DMS114 treated with DMSO at 0.1 percent for 48 hours (cell line): ENCODE measurements around the gene ITIH1.

Experiments used
- DNase-seq: peaks from one replicate; lab custom pipeline; 2025; ENCODE audit not compliant: unreplicated experiment; lab: John Stamatoyannopoulos, UW

The ITIH1 gene

DNA sequence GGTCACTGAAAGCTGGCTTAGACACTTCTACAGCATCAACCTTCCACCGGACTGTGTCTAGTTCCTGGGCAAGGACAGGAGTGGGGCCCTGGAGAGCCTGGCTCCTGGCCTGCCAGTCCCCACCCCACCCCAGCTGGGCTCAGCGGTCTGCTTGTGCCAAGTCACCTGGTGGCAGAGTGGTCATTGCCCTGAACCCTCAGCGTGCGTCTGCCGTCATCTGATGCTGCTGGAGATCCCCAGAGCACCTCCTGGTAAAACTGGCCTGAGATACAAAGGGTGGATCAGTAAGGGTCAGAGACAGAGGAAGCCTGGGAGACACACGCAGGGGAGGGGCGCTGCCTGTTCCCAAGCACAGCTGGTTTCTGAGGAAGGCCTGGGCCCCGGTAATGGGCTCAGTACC, 36.4 kb downstream of the ITIH1 start:
- DNase-seq: no peak

DNA sequence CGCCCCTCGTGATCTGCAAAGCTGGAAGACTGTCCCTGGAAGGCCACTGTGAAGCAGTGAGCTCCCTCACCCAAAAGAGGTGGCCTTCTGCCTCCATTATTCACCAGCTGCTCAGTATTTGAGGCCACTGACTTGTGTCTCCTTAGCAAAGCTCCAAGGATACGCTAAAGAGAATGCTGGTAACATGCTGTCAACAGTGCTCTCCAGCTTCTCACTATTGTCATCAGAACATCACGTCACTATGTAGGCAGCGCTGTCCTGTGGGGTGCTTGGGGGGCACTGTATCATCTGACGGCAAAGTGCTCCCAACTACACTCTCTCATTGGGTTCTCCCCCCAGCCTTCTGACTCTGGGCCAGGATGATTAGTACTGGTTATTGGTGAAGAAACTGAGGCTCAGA, 38.8 kb downstream of the ITIH1 start:
- no peak for DNase-seq

DNA sequence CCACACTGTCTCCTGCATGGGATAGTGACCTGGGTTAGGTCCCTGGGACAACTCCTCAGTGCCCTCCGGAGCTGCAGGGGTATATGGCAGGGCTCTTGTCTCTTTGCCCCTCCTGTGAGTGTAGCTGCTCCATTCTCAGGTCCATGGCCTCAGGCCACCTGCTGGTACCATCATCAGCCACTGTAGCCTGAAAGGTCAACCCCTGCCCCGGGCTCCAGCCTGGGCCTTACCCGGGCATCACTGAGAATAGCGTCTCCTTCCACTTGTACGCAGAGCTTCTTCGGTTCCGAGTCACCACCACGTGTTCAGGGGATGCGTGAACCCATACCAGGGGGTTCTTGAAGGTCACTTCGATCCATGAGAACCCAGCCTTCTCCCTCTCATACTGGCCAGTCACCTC, 39.3 kb downstream of the ITIH1 start:
- DNase-seq: no peak

DNA sequence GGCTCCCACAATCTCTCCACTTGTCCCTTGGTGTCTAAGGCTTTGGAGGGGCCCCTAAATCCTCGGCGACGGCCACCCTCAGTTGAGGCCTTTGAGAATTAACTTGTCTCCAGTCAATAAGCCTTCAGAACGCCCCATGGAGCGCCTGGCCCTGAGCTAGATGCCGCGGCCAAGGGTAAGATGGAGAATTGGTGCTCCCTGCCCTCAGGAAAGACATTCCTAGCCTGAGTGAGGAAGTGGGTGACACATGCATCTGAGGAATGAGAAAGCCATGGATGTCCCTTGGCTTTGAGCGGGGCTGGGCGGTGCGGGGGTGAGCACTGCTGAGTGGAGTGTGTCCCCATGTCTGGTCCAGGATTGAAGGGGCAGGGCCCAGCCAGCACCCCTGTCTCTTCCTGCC, 39.8 kb downstream of the ITIH1 start:
- no peak for DNase-seq

DNA sequence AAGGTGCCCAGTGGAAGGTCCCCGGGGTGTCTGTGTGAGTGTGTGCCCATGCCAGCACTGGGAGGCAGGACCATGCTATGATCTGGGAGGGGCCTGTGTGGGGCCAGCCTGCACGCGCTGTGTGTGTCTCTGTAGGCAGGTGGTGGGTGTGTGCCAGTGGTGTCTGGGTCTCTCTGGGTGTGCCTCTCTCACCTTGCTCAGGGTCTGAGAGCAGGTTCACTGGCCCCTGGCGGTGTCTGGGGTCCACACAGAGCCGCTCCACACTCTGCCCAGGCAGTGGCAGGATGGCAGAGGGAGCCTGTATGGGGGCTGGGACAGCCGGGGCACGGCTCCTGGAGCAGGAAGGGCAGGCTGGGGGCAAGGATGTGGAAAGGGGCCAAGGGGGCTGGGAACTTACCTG, 40.5 kb downstream of the ITIH1 start:
- DNase-seq: no peak

DNA sequence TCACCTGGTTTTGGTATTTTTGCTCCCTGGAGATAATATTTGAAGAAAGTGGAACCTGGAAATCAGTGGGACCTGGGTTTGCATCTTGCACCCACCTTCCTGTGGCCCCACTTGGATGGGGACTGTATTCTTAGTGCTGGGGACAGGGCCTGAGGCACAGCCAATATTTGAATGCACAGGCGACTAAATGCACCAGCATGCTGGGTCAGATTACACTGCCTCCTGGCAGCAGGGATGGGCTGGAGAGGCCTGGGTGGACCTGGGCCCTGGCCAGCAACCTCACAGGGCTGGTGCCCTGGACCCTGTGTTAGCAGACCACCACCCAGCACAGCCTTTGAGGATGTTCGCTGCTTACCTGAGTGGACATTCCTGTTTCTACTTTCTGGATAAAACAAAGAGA, 42.5 kb downstream of the ITIH1 start:
- no peak for DNase-seq

DNA sequence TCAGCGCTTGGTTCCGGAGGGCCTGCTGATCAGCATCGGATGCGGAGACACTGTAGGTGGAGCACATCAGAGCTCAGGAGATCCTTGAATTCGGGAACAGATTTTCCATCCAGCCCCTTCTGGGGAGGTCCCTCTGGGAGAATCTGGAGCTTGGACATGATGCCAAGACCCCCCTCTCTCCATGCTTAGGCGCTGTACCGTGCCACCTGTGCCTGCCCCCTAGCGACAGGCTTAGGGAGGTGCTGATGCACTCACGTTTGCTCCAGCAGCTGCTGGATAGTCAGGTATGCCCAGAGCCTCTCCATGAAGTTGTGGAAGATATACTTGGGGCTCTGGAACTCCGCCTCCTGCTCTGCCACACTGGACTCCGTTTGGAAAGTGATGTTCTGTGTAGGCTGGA, 43.3 kb downstream of the ITIH1 start:
- no peak for DNase-seq

DNA sequence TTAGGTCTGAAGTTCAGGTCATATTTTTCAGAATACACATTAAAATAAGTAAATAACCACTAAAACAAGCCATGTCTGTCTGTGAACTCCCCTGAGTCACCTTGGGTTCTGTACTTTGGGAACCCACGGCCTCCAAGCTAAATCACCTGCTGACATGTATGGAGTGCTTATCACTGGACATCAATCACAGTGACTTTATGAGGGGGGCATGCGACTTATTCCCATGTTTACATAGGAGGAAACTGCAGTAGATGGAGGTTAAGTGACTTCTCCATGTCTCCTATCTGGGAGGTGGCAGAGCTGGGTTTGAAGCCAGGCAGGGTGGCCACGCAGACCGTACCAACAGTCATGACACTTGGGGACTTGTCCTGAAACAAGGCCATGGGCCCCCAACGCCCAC, 45.0 kb downstream of the ITIH1 start:
- no peak for DNase-seq

DNA sequence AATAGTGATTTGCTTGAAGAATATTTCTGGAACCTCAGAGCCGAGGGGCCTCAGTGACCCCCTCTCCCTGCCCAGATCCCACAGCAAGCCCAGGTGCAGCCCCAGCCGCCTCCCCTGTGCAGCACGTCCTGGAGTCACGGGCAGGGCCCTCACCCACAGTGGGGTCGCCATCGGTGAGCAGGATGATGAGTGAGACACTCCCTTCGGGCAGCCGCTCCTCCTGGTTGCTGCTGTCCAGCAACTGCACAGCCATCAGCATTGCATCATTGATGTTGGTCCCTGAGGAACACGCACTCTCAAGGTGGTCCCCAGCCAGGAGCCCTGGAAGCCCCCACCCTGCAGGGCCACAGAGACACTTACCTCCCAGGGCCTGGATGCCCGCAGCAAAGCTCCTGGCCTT, 46.6 kb downstream of the ITIH1 start:
- DNase-seq: no peak

DNA sequence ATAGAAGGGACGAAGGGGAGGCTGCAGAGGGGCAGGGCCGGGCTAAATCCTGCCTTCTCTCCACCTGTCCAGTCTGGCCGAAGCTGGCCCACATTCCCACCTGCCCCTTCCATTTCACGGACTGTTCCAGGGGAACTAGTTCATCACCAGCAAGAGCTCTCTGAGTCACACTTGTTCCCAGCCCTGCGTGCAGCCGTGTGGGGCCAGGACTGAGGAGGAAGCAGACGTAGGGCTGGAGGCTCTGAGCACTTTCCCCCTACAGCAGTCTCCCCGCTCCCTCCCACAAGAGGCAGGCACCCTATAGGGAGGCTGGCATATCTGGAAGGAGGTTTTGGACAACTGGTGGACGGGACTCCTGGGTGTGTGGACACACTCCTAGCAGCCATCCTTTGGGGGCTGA, 50.0 kb downstream of the ITIH1 start:
- no peak for DNase-seq

DNA sequence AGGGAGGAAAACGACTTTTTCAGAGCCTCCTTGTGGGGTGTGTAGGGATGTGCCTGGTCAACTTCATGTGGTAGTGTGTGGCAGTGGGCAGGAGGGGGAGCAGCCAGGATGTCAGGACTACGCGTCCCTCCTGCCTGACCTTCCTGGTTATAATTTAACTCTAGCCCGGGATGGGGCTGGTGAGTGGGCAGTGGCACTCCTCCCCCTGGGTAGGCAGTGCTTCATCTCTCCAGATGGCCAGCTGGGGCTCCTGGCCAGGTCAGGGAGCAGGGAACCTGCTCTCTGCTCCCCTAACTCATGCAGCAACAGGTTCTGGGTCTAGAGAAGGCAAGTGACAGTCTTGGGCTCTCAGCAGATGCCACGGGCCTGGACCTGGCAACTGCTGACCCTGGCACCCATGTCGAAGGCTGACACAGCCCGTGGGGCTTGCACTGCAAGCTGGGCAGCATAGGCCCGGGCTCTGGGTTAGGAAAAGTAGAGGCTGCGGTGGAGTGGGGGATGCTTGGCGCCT, 50.5 kb downstream of the ITIH1 start:
- no peak for DNase-seq

DNA sequence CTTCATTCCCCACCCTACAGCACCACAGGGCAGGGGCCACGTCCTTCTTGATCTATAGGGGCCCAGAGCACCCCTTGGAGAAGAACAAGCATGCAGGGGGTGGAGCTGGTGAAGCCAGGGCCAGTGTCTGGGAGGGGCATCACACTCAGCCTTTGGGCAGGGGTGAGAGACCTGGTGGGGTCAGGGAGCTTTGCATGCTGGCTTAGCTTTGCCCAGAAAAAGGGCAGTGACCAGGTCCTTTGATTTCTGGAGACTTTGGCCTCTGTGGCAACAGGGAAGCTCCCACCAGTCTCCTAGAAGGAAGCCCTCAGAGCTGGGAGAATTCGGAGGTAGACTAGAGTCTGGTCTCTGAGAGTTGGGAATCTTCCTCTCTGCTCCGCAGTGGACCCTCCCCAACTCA, 52.1 kb downstream of the ITIH1 start:
- DNase-seq: no peak

DNA sequence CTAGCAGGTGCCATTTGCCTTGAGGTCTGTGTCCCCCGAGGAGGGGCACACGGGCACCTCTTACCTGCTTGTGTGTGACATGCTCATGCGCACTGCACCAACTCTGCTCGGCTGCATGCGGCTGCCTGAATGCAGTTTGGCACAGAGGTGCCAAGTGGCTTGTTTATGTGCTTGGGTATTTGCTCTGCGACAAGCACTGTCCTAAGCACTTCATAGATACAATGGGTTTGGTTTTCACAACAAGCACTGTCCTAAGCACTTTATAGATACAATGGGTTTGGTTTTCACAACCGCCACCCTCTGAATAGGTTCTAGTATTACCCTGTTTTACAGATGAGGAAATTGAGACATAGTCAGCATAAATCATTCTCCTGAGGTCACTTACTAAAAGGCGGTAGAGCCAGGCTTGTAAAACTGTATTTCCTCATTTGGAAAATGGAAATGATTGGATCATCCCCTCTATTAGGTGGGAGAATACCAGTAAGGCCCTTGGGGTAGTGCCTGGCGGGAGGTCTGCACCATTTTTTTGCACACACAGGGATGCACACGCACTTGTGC, 52.6 kb downstream of the ITIH1 start:
- no peak for DNase-seq

DNA sequence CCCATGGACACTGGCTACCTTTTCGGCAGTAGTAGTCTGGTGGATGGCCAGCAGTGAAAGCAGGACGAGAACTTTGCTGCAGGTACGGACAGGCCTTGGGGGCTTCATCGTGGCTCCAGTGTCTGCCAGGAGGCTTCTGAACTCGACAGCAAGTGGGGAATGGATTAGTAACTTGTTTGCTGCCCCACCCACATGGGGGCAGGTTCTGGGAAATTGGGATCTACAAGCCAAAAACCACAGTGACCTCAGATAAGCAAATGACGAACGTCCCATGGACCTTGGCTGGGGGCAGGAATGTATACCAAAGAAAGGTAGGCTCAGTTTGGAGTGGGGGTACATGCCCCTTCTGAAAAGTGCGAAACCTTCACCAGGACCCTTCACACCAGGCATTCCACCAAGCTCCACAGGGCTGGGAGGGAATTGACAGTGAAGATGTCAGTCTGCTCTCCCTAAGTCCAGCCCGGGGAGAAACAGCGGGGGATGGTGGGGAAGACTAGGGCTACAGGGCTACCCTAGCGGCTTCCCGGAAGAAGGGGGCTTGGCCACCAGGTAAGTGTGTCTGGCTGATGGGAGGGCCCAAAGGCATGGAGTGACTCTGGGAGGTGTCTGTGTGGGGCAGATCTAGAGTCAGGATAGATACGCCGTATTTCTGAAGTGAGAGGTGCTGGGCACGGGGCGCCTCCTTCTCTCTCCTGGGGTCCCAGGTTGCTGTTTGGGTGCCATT, 53.3 kb downstream of the ITIH1 start, which contains the start of gene ITIH4:
Gene ITIH4, minus strand, starts transcription at position 138 of the 724 bp plus-strand sequence. Its CDS starts 30 bp downstream, at position 108.
- no peak for DNase-seq

DNA sequence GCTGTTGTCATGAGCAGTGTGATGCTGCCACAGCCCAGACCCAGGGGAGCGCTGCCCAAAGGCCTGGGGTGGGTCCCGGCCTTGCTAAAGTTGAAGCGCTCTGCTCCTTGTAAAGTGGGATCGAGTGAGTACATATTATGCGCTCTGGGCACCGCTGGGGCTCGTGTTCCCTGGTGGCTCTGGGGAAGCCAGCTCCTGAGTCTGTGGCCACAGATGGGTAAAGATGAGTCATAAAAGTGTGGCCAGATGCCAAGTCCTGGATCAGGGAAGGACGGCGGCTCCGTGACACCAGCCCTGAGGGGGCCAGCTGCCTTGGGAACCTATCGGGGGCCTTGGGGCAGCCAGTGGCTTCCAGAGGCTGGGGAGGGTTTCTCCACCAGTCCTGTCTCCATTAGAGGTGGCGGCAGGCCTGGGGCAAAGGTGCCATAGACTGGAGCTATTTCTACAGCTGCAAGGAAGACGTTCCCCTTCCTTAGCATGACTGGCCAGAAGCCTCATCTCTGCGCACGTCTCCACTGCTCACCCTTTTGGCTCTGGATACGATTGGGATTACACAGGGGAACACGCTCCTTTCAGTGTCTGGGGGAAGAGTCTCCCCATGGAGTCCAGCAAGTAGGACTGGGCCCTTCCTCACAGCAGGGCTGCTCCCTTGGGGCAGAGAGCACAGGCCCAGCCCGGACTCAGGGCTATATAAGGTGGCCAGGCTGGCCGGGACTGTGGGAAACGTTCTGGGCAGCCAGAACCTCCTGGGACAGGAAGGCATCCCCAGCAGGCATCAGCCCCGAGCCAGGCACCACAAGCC, 54.3 kb downstream of the ITIH1 start:
- DNase-seq: no peak

DNA sequence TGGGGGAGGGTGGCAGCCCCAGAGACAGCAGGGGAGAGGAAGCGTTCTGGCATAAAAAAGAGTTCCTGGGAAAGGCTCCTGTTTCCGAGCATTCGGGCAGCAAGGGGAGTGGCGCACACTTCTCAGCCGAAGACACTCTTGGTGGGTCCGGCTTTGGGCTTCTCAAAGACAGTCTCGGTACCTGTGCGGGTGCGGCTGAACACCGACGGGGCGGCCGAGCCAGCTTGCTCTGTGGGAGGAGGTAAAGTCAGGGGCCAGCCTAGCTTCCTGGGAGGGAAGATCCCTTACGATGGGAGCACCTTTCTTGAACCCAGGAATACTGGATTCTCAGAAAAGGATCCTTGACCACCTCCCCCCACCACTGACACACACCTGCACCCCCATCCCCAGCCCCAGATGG, 55.8 kb downstream of the ITIH1 start:
- no peak for DNase-seq

DNA sequence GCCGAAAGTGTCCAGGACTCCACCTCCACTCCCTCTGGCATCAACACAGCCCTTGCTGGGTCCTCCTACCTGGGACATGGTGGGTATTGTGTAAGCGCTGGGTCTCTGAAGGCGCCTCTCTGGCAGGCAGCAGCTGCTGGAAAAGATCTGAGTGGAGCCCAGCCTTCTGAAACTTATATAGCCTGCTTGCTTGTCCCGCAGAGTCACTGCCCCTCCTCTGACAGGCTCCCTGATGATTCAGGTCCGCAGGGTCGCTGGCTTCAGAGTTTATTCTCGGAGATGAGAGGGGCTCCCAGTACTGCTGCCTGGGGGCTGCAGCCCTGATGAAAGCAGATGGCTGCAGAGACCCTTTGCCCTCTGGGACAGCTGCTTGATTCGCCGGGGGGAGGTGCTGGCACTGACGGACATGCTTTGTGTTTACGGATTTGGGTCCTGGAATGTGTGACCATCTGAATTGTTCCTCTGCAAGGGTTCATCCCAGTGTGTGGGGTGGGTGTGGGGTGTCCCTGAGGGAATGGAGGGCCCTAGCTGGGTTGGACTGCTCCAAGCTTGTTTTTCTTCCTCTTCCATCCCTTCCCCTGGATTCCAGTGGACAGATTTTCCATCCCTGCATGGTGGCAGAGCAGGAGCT, 57.6 kb downstream of the ITIH1 start, which contains the start of gene MUSTN1:
Gene MUSTN1, minus strand, starts transcription at position 149 of the 631 bp plus-strand sequence. Its CDS starts 71 bp downstream, at position 78.
- DNase-seq: no peak

DNA sequence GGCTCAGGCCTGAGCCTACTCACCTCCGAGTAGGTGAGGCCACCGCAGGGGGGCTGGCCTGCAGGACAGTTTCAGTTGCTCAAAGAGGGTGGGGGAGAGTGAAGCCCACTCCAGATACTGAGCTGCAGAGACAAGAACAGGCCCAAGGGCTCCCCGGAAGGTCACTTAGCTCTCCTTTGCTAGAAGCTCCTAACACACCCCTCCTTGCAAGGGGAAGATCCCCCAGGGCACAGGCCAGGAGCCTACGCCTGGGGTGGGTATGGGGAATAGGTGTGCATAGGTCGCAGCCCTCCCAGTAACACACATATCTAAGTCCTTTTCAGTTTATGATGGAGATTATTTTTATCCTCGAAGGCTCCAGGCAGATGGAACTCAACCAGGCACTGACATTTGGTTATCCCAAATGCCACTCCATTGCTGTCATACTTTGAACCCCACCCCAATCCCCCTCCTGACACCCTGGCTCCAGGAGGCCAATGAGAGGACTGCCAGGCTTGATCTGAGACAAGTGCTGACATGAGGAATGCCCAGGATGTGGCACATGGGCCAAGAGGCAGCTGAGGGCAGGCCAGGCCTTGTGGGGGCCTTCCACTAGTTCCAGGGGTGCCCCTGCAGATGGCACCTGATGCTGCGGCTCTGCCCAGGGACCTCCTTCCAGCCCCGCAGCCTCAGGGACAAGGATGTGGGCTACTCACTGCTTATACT, 58.5 kb downstream of the ITIH1 start:
- no peak for DNase-seq

DNA sequence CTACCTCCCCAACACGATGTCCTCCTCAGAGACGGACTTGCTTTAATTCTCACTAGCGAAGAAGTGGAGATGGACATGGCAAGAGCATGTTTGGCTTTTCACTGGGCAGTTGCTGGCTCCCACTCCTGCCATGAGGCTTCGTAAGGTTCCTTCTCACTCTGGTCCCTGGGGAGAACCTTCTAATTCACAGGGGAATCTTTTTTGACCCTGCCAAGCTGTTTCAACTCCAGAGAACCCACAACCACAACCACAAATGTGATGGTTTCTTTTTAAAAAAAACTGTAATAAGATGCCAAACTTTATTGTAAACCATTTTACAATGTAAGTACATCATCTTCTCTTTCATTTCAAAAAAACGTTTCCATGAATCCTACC, 59.1 kb downstream of the ITIH1 start:
- no peak for DNase-seq

DNA sequence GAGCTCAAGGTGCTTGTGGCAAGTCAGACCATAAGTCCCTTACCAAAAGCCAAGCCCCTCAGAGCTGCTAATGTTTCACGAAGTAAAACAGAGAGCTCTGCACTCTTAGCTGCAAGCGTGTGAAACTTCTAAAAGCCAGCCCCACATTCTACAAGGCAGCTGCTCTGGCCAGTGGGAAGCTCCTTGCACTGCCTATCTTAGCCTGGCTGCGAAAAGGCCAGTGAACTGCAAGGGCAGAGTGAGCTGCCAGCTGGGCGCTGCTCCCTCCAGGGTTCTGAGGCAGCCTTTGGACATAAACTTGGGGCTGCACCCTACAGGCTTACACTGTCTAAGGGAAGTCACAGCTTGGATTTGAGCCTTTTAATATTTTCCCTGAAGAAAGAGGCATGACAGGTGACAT, 59.6 kb downstream of the ITIH1 start:
- no peak for DNase-seq
